Tibial artery (tissue), 4 donors: ENCODE data around the gene KIF13A.
"Not testable (repeated sequence)": the region's sequence is repeated elsewhere in the genome, so short reads cannot be mapped to it uniquely, and the experiment has no call there.

Experiments used
- DNase-seq, 2 donors: peaks; one replicate each; pipeline ENCODE4 v3.0.0-alpha.2; 2019
- H3K27ac ChIP-seq, 2 donors: fragments of 200-600 bp; sonication (generic) in 1 of 2; 1 replicate in 1 of 2; 2 replicates in 1 of 2; pipeline ENCODE4 v1.5.1; 2018 to 2019; ENCODE audit warnings: mild to moderate bottlenecking in 1 of 2
- H3K27me3 ChIP-seq, 2 donors: fragments of 200-600 bp; sonication (generic) in 1 of 2; one replicate each; pipeline versions ENCODE4 v1.5.1 to v1.6.0; 2016 to 2019
- H3K36me3 ChIP-seq, 3 donors: fragments of 200-600 bp; sonication (generic) in 2 of 3; one replicate each; pipeline ENCODE4 v1.5.1; 2016 to 2019; ENCODE audit warnings: mild to moderate bottlenecking in 2 of 3
- H3K4me1 ChIP-seq, 4 donors: fragments of 200-600 bp; sonication (generic) in 2 of 4; 1 replicate in 3 of 4; 2 replicates in 1 of 4; pipeline ENCODE4 v1.5.1; 2016 to 2019
- H3K4me3 ChIP-seq, 2 donors: fragments of 200-600 bp; sonication (generic) in 1 of 2; 1 replicate in 1 of 2; 2 replicates in 1 of 2; pipeline ENCODE4 v1.5.1; 2018 to 2019; ENCODE audit warnings: mild to moderate bottlenecking in 2 of 2
- H3K9me3 ChIP-seq, 3 donors: fragments of 200-600 bp; sonication (generic) in 1 of 3; one replicate each; pipeline ENCODE4 v1.5.1; 2016 to 2019
- intact Hi-C: fragments of 100-400 bp; cut with DNase I; formaldehyde crosslinking; loops from one replicate; pipeline ENCODE4 v1.15.0; 2023; ENCODE audit warnings: low total_unique reads
- TF ChIP-seq, protein P1 (sequence below), 2 experiments: fragments of 200-600 bp in 1 of 2; fragments of 450-650 bp in 1 of 2; IDR thresholded peaks; one replicate each; pipeline ENCODE4 v1.5.1; 2017 to 2019; ENCODE audit warnings: antibody characterized with exemption in 2 of 2, mild to moderate bottlenecking in 1 of 2, moderate library complexity in 1 of 2

Gene KIF13A

DNA sequence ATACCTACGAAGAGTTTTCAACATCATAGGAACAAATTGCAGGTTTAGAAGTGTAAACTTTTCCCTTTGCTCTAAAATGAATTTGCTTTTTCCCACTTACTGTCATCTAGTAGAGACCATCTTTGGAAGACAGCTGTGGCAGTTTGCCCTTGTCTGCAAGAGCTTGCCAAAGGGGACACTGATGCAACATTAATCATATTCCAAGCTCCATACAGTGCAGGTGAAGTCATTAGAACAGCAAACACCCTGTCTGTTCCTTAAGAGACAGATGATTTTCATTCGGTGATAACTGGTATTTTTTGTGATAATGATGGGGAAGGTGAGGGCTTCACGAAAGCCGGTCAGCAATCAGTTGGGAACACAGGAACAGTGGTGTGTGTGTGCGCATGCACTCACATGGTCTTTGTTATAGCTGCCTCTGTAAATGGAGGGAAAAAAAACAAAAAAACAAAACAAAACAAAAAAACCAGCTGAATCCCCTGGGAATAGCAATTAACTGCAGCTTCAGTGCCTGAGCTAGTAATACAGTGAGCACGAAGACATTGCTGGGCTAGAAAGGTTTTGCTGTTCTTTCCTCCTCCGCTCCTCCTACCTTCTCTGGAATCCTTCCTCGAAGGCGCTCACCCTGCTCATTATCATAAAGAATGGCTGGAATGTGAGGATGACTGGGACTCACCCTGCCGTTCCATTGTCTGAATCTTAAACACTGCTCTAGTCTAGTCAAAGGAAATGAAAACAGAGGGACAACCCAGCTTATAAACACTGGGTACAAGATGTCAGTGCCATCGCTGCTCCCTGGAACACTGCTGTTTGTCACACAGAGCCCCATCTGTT, 35.2 kb upstream of the KIF13A start:
- no peak overlapping the region for H3K27ac ChIP-seq
- H3K4me1 ChIP-seq, result peaks cover 0 to 4% (median 0%) of the 10 kb centered on the region in 4 donors
- no peak for DNase-seq
- TF ChIP-seq, protein P1, sequence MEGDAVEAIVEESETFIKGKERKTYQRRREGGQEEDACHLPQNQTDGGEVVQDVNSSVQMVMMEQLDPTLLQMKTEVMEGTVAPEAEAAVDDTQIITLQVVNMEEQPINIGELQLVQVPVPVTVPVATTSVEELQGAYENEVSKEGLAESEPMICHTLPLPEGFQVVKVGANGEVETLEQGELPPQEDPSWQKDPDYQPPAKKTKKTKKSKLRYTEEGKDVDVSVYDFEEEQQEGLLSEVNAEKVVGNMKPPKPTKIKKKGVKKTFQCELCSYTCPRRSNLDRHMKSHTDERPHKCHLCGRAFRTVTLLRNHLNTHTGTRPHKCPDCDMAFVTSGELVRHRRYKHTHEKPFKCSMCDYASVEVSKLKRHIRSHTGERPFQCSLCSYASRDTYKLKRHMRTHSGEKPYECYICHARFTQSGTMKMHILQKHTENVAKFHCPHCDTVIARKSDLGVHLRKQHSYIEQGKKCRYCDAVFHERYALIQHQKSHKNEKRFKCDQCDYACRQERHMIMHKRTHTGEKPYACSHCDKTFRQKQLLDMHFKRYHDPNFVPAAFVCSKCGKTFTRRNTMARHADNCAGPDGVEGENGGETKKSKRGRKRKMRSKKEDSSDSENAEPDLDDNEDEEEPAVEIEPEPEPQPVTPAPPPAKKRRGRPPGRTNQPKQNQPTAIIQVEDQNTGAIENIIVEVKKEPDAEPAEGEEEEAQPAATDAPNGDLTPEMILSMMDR (IDR thresholded peaks at IDR 0.05), result no peak
- no peak overlapping the region for H3K4me3 ChIP-seq
- no peaks in the 10 kb centered on the region for H3K9me3 ChIP-seq
- intact Hi-C loops, result no loop called here
- H3K27me3 ChIP-seq, result no peaks in the 10 kb centered on the region
- H3K36me3 ChIP-seq, result no peaks in the 10 kb centered on the region

DNA sequence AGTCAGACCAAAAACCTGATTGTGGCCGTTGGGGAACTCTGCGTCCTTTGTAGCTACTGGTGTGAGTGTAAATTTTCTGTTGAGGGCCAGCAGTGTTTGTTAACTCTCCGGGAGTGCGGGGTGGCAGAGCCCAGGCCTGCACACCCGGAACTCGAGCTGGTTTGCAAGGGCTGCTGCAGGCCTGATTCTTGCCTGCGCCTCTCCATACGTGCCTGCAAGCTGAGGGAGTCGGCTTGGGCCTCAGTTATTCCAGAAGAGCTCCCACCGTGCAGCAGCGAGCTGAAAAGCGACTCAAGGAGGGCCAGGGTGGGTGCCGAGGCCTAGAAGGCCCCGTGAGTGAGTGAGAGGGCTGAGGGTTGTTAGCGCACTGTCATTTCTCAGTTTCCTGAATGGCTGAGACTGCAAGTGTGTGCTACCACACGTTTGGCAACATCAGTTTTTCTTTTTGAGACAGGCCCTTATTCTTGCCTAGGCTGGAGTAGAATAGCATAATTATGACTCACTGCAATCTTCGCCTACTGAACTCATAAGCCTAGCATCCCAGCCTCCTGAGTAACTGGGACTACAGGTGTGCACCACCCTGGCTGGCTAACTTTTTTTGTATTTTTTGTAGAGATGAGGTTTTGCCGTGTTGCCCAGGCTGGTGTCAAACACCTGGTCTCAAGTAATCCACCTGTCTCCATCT, 33.9 kb upstream of the KIF13A start:
- no peak overlapping the region for H3K27ac ChIP-seq
- H3K4me3 ChIP-seq, result no peak overlapping the region
- intact Hi-C loops, result no loop called here
- H3K9me3 ChIP-seq, result no peaks in the 10 kb centered on the region
- no peaks in the 10 kb centered on the region for H3K27me3 ChIP-seq
- TF ChIP-seq, protein P1 (IDR thresholded peaks at IDR 0.05), result no peak
- no peaks in the 10 kb centered on the region for H3K36me3 ChIP-seq
- peaks cover 0 to 4% (median 0%) of the 10 kb centered on the region in 4 donors for H3K4me1 ChIP-seq
- no peak for DNase-seq

DNA sequence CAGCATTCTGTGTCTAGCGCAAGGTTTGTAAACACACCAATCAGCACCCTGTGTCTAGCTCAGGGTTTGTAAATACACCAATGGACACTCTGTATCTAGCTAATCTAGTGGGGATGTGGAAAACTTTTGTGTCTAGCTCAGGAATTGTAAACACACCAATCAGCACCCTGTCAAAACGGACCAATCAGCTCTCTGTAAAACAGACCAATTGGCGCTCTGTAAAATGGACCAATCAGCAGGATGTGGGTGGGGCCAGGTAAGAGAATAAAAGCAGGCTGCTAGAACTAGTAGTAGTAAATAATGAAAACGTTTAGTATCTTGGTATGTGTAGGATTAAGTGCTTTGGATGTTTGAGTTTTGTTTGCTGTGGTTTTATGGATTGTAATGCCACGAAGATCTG, 33.1 kb upstream of the KIF13A start:
- H3K27me3 ChIP-seq, DNase-seq, intact Hi-C loops, H3K4me1 ChIP-seq, H3K27ac ChIP-seq, H3K4me3 ChIP-seq, H3K9me3 ChIP-seq, H3K36me3 ChIP-seq: not testable (repeated sequence)

DNA sequence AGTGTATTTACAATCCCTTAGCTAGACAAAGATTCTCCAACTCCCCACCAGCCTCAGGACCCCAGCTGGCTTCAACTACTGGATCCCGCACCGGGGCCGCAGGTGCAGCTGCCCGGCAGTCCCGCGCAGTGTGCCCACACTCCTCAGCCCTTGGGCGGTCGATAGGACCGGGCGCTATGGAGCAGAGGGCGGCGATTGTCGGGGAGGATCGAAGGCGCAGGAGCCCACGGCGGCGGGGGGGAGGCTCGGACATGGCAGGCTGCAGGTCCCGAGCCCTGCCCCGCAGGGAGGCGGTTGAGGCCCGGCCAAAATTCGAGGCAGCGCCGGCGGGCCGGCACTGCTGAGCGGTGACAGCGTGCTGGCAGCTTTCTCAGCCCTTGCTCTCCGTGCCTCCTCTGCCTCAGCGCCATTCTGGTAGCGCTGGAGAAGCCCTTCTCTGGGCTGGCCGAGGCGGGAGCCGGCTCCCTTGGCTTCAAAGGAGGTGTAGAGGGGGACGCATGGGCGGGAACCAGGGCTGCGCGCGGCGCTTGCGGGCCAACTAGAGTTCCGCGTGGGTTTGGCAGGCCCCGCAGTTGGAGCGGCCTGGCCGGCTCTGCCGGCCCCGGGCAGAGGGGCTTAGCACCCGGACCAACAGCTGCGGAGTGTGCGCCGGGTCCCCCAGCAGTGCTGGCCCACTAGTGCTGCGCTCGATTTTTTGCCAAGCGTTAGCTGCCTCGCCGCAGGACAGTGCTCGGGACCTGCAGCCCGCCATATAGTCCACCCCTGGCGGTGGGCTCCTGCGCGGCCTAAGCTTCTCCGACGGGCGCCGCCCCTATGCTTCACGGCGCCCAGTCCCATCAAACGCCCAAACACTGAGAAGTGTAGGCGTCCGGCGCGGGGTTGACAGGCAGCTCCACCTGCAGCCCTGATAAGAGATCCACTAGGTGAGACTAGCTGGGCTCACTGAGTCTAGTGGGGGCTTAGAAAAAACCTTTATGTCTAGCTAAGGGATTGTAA, 32.4 kb upstream of the KIF13A start:
- Histone ChIP-seq H3K4me3 (peak overlapping the region in 1 of 2 donors; percentile 29), H3K4me1 (peaks cover 0 to 4% (median 0%) of the 10 kb centered on the region in 4 donors), H3K27ac (no peak overlapping the region), H3K36me3 (no peaks in the 10 kb centered on the region), H3K9me3 (no peaks in the 10 kb centered on the region), H3K27me3 (no peaks in the 10 kb centered on the region)
- TF ChIP-seq, protein P1 (IDR thresholded peaks at IDR 0.05), result no peak
- DNase-seq, result no peak
- intact Hi-C loops, result no loop called here

DNA sequence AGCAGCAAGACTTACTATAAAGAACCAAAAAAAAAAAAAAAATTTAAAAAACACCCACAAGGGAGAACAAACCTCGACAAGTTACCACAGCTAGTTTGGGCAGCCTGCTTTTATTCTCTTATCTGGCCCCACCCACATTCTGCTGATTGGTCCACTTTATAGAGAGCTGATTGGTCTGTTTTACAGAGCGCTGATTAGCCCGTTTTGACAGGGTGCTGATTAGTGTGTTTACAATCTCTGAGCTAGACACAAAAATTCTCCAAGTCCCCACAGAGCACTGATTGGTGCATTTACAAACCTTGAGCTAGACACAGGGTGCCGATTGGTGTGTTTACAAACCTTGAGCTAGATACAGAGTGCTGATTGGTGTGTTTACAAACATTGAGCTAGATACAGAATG, 31.7 kb upstream of the KIF13A start:
- H3K9me3 ChIP-seq, DNase-seq, H3K4me3 ChIP-seq, H3K27ac ChIP-seq, H3K36me3 ChIP-seq, intact Hi-C loops, H3K4me1 ChIP-seq, H3K27me3 ChIP-seq: not testable (repeated sequence)

DNA sequence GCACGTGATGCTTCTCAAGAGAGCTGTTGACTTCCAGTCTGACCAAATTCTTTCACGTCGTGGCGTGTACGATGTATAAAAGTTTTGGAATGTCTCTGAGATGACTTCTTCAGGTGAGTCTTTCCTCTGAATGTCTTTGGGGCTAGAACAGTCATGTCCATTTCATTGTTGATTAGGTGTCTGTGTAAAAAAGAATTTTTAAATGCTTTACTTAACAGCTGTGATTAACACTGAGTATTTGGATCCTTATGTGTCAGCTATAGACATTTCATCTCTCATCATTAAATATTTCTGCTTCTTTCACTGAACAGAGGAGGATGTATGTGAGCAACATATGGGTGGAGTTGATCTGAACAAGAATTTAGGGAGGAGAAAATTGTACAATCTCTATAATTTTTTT, 29.3 kb upstream of the KIF13A start:
- intact Hi-C loops, result no loop called here
- TF ChIP-seq, protein P1 (IDR thresholded peaks at IDR 0.05), result no peak
- Histone ChIP-seq H3K9me3 (no peaks in the 10 kb centered on the region), H3K27ac (no peak overlapping the region), H3K36me3 (no peaks in the 10 kb centered on the region), H3K4me3 (no peak overlapping the region), H3K4me1 (peaks cover 0 to 4% (median 0%) of the 10 kb centered on the region in 4 donors), H3K27me3 (no peaks in the 10 kb centered on the region)
- no peak for DNase-seq
